ENCODE data around the gene TTC7B. TPM values are rescaled to one million over a fixed set of nuclear protein-coding genes. Genes with fewer than 3 reads are reported as not detected.

TTC7B gene
- total RNA-seq, 2 experiments from 2014 or later, result 1.2 to 1.3 TPM

DNA sequence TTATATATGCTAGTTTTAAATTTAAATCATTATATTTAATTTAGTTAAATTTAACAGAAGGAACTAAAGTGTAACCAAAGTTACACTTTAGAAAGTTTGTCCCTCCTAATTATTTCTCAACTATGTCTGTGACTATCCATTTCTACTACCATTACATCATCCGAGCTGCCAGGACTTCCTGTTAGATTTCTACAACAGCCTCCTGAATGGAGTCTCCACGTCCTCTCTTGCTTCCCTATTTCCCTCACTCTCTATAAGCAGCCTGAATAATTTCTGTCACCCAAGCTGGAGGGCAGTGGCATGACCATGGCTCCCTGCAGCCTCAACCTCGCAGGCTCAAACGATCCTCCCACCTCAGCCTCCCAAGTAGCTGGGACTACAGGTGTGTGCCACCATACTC is 84.1 kb downstream of the TTC7B start:
- Histone ChIP-seq H3K4me3 (ENCODE audit: low read length) (no peak overlapping the region), H3K27me3 (ENCODE audit: control insufficient read depth in 1 of 2, insufficient read depth in 2 of 2, low read length in 2 of 2) (no peaks in the 10 kb centered on the region), H3K9me3 (ENCODE audit: control insufficient read depth in 1 of 2, insufficient read depth in 1 of 2, low read length in 2 of 2) (no peaks in the 10 kb centered on the region), H3K36me3 (ENCODE audit: insufficient read depth, low read length) (no peaks in the 10 kb centered on the region), H3K27ac (ENCODE audit: low read depth in 1 of 2, low read length in 2 of 2) (no peak overlapping the region), H3K4me1 (ENCODE audit: insufficient read depth, low read length) (no peaks in the 10 kb centered on the region)
- no peaks in the 10 kb centered on the region for H3K36me3 Mint-ChIP-seq (ENCODE audit: low read depth)
- no peaks in the 10 kb centered on the region for H3K4me1 Mint-ChIP-seq (ENCODE audit: low read depth)
- no peaks in the 10 kb centered on the region for H3K9me3 Mint-ChIP-seq
- DNase-seq, result peak in 2 of 14 experiments; percentile 32 to 41
- no peak overlapping the region for H3K27ac Mint-ChIP-seq
- ChIA-PET CTCF (no interaction called here), POLR2A (no interaction called here)
- intact Hi-C loops (cut with DNase I, micrococcal nuclease), result no loop called here
- ATAC-seq (ENCODE audit: poor library complexity), result no peak
- TF ChIP-seq, protein P1, sequence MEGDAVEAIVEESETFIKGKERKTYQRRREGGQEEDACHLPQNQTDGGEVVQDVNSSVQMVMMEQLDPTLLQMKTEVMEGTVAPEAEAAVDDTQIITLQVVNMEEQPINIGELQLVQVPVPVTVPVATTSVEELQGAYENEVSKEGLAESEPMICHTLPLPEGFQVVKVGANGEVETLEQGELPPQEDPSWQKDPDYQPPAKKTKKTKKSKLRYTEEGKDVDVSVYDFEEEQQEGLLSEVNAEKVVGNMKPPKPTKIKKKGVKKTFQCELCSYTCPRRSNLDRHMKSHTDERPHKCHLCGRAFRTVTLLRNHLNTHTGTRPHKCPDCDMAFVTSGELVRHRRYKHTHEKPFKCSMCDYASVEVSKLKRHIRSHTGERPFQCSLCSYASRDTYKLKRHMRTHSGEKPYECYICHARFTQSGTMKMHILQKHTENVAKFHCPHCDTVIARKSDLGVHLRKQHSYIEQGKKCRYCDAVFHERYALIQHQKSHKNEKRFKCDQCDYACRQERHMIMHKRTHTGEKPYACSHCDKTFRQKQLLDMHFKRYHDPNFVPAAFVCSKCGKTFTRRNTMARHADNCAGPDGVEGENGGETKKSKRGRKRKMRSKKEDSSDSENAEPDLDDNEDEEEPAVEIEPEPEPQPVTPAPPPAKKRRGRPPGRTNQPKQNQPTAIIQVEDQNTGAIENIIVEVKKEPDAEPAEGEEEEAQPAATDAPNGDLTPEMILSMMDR (IDR thresholded peaks at IDR 0.05), result no peak
- no peaks in the 10 kb centered on the region for H3K27me3 Mint-ChIP-seq
- no peak overlapping the region for H3K4me3 Mint-ChIP-seq

DNA sequence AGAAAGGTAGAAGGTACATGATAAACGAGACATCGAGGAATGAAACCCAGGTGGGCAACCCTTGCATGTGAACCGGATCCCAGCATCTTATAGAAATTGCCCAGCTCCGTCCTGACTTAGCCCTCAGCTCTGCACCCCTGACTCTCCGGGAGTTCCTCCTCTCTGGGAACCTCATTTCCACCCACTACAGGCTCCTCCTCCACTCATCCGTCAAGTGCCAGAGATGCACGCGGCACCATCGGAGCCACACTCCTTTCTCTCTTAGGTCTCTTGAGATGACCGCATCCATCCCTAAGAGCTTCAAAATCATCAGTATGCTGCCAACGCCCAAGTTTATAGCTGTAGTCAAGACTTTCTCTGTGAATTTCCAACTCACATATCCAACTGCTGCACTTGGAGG is 84.7 kb downstream of the TTC7B start:
- H3K36me3 Mint-ChIP-seq (ENCODE audit: low read depth), result no peaks in the 10 kb centered on the region
- Histone ChIP-seq H3K9me3 (ENCODE audit: control insufficient read depth in 1 of 2, insufficient read depth in 1 of 2, low read length in 2 of 2) (no peaks in the 10 kb centered on the region), H3K36me3 (ENCODE audit: insufficient read depth, low read length) (no peaks in the 10 kb centered on the region), H3K27ac (ENCODE audit: low read depth in 1 of 2, low read length in 2 of 2) (no peak overlapping the region), H3K27me3 (ENCODE audit: control insufficient read depth in 1 of 2, insufficient read depth in 2 of 2, low read length in 2 of 2) (no peaks in the 10 kb centered on the region), H3K4me1 (ENCODE audit: insufficient read depth, low read length) (no peaks in the 10 kb centered on the region), H3K4me3 (ENCODE audit: low read length) (no peak overlapping the region)
- DNase-seq (no peak), ATAC-seq (ENCODE audit: poor library complexity) (no peak)
- H3K27ac Mint-ChIP-seq, result no peak overlapping the region
- POLR2A ChIA-PET, result no interaction called here
- no peaks in the 10 kb centered on the region for H3K27me3 Mint-ChIP-seq
- no peak overlapping the region for H3K4me3 Mint-ChIP-seq
- intact Hi-C loops (cut with DNase I, micrococcal nuclease), result no loop called here
- TF ChIP-seq, protein P1 (IDR thresholded peaks at IDR 0.05), result no peak
- H3K9me3 Mint-ChIP-seq, result no peaks in the 10 kb centered on the region
- CTCF ChIA-PET, result no interaction called here
- no peaks in the 10 kb centered on the region for H3K4me1 Mint-ChIP-seq (ENCODE audit: low read depth)

DNA sequence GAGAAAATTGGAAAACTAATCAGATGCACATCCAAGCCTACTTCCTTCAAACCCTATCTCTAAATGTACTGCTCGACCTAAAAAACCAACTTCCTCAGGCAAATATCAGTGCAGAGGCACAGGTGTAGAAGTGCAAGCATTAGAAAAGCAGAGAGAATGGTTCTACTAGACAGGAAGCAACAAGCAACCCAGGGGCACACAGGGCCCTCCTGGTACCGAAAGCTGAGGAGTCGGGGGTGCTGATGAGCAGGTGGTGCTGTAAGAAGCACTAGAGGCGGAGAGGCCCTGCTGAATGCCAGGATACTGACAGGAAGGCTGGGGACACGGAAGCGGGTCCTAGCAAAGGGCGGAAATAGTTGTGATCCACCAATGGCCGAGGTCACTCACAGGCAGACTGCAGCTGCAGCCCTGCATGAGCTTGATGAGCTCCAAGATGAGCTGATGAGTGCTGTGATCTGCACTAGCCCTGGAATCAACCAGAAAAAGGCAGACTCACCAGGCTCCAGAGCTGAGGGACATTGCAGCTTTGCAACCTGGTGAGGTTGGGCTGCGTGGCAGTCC is 85.9 kb downstream of the TTC7B start:
- H3K4me1 Mint-ChIP-seq (ENCODE audit: low read depth), result no peaks in the 10 kb centered on the region
- no peak overlapping the region for H3K27ac Mint-ChIP-seq
- ChIA-PET CTCF (no interaction called here), POLR2A (no interaction called here)
- TF ChIP-seq, protein P1 (IDR thresholded peaks at IDR 0.05), result no peak
- no peaks in the 10 kb centered on the region for H3K27me3 Mint-ChIP-seq
- intact Hi-C loops (cut with DNase I, micrococcal nuclease), result no loop called here
- Histone ChIP-seq H3K9me3 (ENCODE audit: control insufficient read depth in 1 of 2, insufficient read depth in 1 of 2, low read length in 2 of 2) (no peaks in the 10 kb centered on the region), H3K4me1 (ENCODE audit: insufficient read depth, low read length) (no peaks in the 10 kb centered on the region), H3K27me3 (ENCODE audit: control insufficient read depth in 1 of 2, insufficient read depth in 2 of 2, low read length in 2 of 2) (no peaks in the 10 kb centered on the region), H3K36me3 (ENCODE audit: insufficient read depth, low read length) (no peaks in the 10 kb centered on the region), H3K4me3 (ENCODE audit: low read length) (no peak overlapping the region), H3K27ac (ENCODE audit: low read depth in 1 of 2, low read length in 2 of 2) (no peak overlapping the region)
- ATAC-seq (ENCODE audit: poor library complexity) (no peak), DNase-seq (no peak)
- H3K9me3 Mint-ChIP-seq, result no peaks in the 10 kb centered on the region
- H3K4me3 Mint-ChIP-seq, result no peak overlapping the region
- no peaks in the 10 kb centered on the region for H3K36me3 Mint-ChIP-seq (ENCODE audit: low read depth)

All from CD4-positive, alpha-beta T cell (primary cell).